Activated CD4-positive, alpha-beta memory T cell treated with anti-CD3 and anti-CD28 coated beads for 36 hours (primary cell): ENCODE results near the gene ANKRD22. TPM values are rescaled to one million over a fixed set of nuclear protein-coding genes. Genes with fewer than 3 reads are reported as not detected.

Source experiments
- CTCF ChIA-PET: fragments of 350-600 bp; sonication (Branson Sonifier 250); formaldehyde crosslinking; loops from one replicate; lab custom pipeline; 2021; ENCODE audit warnings: antibody characterized with exemption, inconsistent platforms; lab: Charles Lee
- POLR2A ChIA-PET: fragments of 350-600 bp; sonication (Branson Sonifier 250); formaldehyde crosslinking; loops from one replicate; lab custom pipeline; 2021; ENCODE audit warnings: antibody characterized with exemption; lab: Charles Lee
- DNase-seq: peaks from one replicate; pipeline ENCODE4 v3.0.0-alpha.2; 2020
- H3K27ac Mint-ChIP-seq: one replicate; pipeline ENCODE4 v1.8.0; 2021; ENCODE audit warnings: mixed read lengths
- H3K27me3 Mint-ChIP-seq: one replicate; pipeline ENCODE4 v1.8.0; 2021; ENCODE audit warnings: mixed read lengths
- H3K36me3 Mint-ChIP-seq: one replicate; pipeline ENCODE4 v1.8.0; 2021; ENCODE audit warnings: mixed read lengths
- H3K4me1 Mint-ChIP-seq: one replicate; pipeline ENCODE4 v1.8.0; 2021; ENCODE audit warnings: low read depth, mixed read lengths
- H3K4me3 Mint-ChIP-seq: one replicate; pipeline ENCODE4 v1.8.0; 2021; ENCODE audit warnings: mild to moderate bottlenecking, mixed read lengths
- H3K9me3 Mint-ChIP-seq: one replicate; pipeline ENCODE4 v1.8.0; 2021; ENCODE audit warnings: mixed read lengths
- intact Hi-C: fragments of 100-400 bp; cut with micrococcal nuclease; formaldehyde crosslinking; loops from one replicate; pipeline ENCODE4 v1.15.1; 2023
- total RNA-seq, 2 experiments: library from RNA; stranded (reverse); gene quantifications; one replicate each; pipeline ENCODE4 v1.2.3, GENCODE V29; 2021

Gene ANKRD22
- under 1 TPM; 0.12 to 0.24 TPM for total RNA-seq

- POLR2A ChIA-PET: no interaction called here
Measured at GRCh38 chr10:88851706-88852105, at the start of gene ANKRD22. Gene ANKRD22 (minus strand): TSS chr10:88851844. CDS start chr10:88851607, 237 bp downstream.

DNA sequence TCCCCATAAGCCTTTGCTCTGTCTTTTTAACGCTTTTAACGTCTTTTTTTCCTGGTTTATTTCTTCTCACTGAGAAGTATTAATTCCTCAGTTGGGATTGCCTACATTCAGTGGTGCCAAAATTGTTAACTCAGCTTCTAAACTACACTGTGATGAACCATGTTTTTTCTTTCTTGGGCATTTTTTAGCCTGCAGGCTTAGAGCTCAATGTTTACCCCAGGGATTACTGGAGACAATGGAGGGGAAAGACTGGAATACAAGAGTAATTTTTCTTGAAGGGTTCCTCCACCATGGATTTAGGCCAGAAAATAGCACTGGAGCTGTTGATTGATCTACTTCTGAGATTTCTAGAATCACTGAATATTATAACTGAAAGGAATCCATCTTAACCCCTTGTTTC lies 48.2 kb upstream of the ANKRD22 start:
- Mint-ChIP-seq H3K27me3 (no peaks in the 10 kb centered on the region), H3K36me3 (peaks cover 19% of the 10 kb centered on the region), H3K4me1 (peaks cover 67% of the 10 kb centered on the region), H3K4me3 (no peak overlapping the region), H3K27ac (no peak overlapping the region), H3K9me3 (no peaks in the 10 kb centered on the region)
- DNase-seq: no peak
- ChIA-PET POLR2A (interaction anchor here (0.7 to 2.4 kb wide), 3 partner anchors 18 to 68 kb away, joined by 3 to 13 read pairs (median 11); partner anchors contain the start of gene STAMBPL1), CTCF (interaction anchor here (0.6 to 6.1 kb wide), 6 partner anchors 19 to 317 kb away, joined by 3 to 46 read pairs (median 6); partner anchors contain the start of gene STAMBPL1)
- intact Hi-C loops: loop anchor here (5.0 kb wide), 1 partner anchor 628 kb away; no protein-coding TSS in a partner anchor

More at GRCh38 chr10:88851706-88852105, at the start of gene ANKRD22:
- peaks cover 20% of the 10 kb centered on the region for H3K4me1 Mint-ChIP-seq
- H3K9me3 Mint-ChIP-seq: no peaks in the 10 kb centered on the region
- DNase-seq: no peak
- no peaks in the 10 kb centered on the region for H3K36me3 Mint-ChIP-seq
- H3K4me3 Mint-ChIP-seq: no peak within 1 kb of the TSS
- peaks cover 6% of the 10 kb centered on the region for H3K27me3 Mint-ChIP-seq
- H3K27ac Mint-ChIP-seq: no peak within 1 kb of the TSS
- intact Hi-C loops: no loop called here
- CTCF ChIA-PET: interaction anchor here (0.9 to 1.7 kb wide), 3 partner anchors 11 to 16 kb away, joined by 3 read pairs; no protein-coding TSS in a partner anchor

DNA sequence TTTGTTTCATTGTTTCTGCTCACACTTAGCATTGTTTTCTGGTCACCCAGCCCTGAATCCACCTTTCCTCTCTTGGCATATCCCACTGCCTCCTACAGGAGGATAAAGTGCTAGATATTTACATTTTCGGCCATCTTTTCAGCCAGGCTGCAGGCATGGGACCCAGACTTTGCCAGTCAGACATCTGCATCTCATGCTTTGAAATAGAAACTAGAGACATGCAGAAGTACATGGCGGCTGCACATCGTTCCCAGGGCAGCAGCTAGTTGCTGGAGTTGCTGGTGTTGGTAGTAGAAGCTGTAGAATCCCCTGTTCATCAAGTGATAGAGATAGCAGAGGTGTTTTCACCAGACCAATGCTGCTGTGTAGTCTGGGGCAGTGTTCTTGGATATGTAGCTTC lies 47.1 kb upstream of the ANKRD22 start:
- ChIA-PET CTCF (interaction anchor here (0.7 to 6.1 kb wide), 4 partner anchors 18 to 63 kb away, joined by 3 to 46 read pairs (median 13); partner anchors contain the start of gene STAMBPL1), POLR2A (interaction anchor here (0.7 kb wide), 1 partner anchor 92 kb away, joined by 3 read pairs; the partner anchor contains the start of gene FAS)
- Mint-ChIP-seq H3K27ac (no peak overlapping the region), H3K4me1 (peaks cover 69% of the 10 kb centered on the region), H3K27me3 (no peaks in the 10 kb centered on the region), H3K36me3 (peaks cover 20% of the 10 kb centered on the region), H3K4me3 (no peak overlapping the region), H3K9me3 (no peaks in the 10 kb centered on the region)
- no peak for DNase-seq
- intact Hi-C loops: no loop called here

GRCh38 chr10:88896994-88897853 lies 45.6 kb upstream of the ANKRD22 start:
- DNase-seq: peak; percentile 52
- ChIA-PET CTCF (interaction anchor here (0.9 to 6.1 kb wide), 4 partner anchors 15 to 61 kb away, joined by 3 to 46 read pairs (median 6); no protein-coding TSS in a partner anchor), POLR2A (interaction anchor here (1.3 kb wide), 1 partner anchor 18 kb away, joined by 5 read pairs; the partner anchor contains the start of gene STAMBPL1)
- H3K36me3 Mint-ChIP-seq: peaks cover 9% of the 10 kb centered on the region
- peak overlapping the region; percentile 17 for H3K4me3 Mint-ChIP-seq
- no peaks in the 10 kb centered on the region for H3K9me3 Mint-ChIP-seq
- peaks cover 68% of the 10 kb centered on the region for H3K4me1 Mint-ChIP-seq
- intact Hi-C loops: loop anchor here (1.0 kb wide), 2 partner anchors 11 to 48 kb away; no protein-coding TSS in a partner anchor
- no peaks in the 10 kb centered on the region for H3K27me3 Mint-ChIP-seq
- H3K27ac Mint-ChIP-seq: peak overlapping the region; percentile 84

DNA sequence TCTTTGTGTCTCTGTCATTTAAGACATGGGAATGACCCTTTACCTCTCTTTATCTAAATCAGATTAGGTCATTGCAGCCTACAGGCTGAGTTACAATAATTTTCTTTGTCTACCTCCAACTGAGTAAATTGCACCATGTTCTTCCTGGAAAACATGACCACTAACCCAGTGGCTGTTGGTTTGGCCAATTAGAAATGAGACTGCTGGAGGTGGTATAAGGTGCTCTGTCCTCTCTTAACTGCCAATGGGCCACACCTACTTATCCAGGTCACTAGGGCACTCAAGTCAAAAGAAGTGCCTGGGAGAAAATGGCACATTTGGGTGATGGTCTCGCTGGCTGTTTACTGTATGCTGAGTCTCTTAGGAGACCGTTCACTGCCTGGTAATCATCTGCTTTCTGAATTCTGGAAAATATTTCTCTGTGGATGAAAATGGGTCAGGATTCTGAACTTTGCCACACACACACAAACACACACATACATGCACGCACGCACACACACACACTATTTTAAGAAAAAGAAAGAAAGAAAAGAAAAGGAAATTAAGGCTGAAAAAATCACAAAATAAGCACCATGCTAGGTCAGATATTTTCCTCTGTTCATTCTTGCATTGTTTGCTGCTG lies 44.8 kb upstream of the ANKRD22 start:
- DNase-seq: no peak
- H3K4me1 Mint-ChIP-seq: peaks cover 65% of the 10 kb centered on the region
- ChIA-PET CTCF (interaction anchor here (1.0 to 6.1 kb wide), 3 partner anchors 15 to 61 kb away, joined by 3 to 46 read pairs (median 8); no protein-coding TSS in a partner anchor), POLR2A (interaction anchor here (0.9 to 1.3 kb wide), 2 partner anchors 17 kb away, joined by 3 to 5 read pairs; partner anchors contain the start of gene STAMBPL1)
- no peaks in the 10 kb centered on the region for H3K27me3 Mint-ChIP-seq
- peaks cover 5% of the 10 kb centered on the region for H3K36me3 Mint-ChIP-seq
- intact Hi-C loops: no loop called here
- peak overlapping the region; percentile 84 for H3K27ac Mint-ChIP-seq
- H3K9me3 Mint-ChIP-seq: no peaks in the 10 kb centered on the region
- H3K4me3 Mint-ChIP-seq: no peak overlapping the region

DNA sequence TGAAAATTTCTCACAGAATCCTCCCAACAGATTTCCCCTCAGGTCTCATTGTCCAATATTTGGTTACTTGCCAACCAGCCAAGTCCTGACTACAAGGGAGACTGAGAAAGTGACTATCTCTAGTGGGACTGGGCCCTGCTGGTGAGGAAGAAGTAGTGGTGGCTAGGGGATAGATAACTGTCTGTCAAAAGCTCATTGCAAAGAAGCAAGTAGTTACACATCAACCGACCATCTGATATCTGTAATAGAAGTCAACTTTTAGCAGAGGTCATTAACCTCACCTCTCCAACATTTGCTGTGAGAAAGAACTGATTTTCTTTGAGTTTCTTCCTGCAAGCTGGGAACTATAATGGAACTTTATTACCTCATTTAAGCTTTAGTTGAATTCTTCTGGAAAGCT lies 43.6 kb upstream of the ANKRD22 start:
- peaks cover 5% of the 10 kb centered on the region for H3K36me3 Mint-ChIP-seq
- ChIA-PET POLR2A (interaction anchor here (0.6 to 0.8 kb wide), 2 partner anchors 14 to 37 kb away, joined by 3 read pairs; no protein-coding TSS in a partner anchor), CTCF (interaction anchor here (1.3 to 2.3 kb wide), 5 partner anchors 15 to 85 kb away, joined by 3 to 10 read pairs (median 4); partner anchors contain the start of gene STAMBPL1)
- no peaks in the 10 kb centered on the region for H3K9me3 Mint-ChIP-seq
- H3K4me3 Mint-ChIP-seq: no peak overlapping the region
- no peaks in the 10 kb centered on the region for H3K27me3 Mint-ChIP-seq
- H3K4me1 Mint-ChIP-seq: peaks cover 58% of the 10 kb centered on the region
- no peak overlapping the region for H3K27ac Mint-ChIP-seq
- intact Hi-C loops: no loop called here
- no peak for DNase-seq

GRCh38 chr10:88893611-88894010 lies 42.0 kb upstream of the ANKRD22 start:
- H3K27ac Mint-ChIP-seq: no peak overlapping the region
- ChIA-PET POLR2A (no interaction called here), CTCF (interaction anchor here (0.6 to 2.3 kb wide), 3 partner anchors 9 to 186 kb away, joined by 3 to 10 read pairs (median 3); no protein-coding TSS in a partner anchor)
- H3K9me3 Mint-ChIP-seq: no peaks in the 10 kb centered on the region
- peaks cover 5% of the 10 kb centered on the region for H3K36me3 Mint-ChIP-seq
- intact Hi-C loops: no loop called here
- peaks cover 60% of the 10 kb centered on the region for H3K4me1 Mint-ChIP-seq
- no peak overlapping the region for H3K4me3 Mint-ChIP-seq
- DNase-seq: no peak
- H3K27me3 Mint-ChIP-seq: no peaks in the 10 kb centered on the region

DNA sequence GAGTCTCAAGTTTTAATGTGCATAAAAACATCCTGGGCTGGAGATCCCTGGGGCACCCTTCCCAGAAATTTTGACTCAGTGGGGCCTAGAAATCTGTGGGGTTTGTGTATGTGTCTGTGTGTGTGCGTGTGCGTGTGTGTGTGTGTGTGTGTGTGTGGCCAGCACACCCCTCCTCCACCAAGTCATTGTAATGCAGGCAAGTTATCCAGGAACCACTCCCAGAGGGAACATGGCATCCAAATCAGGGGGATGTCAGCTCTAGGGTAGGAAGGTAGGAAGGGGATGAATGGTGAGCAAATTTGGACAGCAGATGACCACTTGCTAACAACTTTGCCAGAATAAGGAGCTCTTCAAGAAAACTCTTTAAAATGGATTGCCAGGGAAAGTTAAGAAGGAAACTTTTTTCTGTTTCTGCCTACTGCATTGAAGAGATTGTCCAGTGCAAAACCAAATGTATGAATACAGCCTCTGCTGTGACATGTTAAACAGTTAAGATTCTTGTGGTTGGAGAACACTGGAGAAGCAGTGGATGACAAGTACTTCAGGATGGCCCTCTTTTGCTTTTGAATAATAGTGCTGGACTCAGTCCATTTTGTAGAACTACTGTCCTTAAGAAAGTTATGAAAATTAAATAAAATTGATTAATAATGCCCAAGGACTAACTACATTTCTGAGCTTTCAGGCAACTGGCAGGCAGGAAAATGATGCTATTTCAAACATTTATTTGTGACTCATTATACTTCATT lies 40.8 kb upstream of the ANKRD22 start:
- no peak for DNase-seq
- Mint-ChIP-seq H3K4me1 (peaks cover 62% of the 10 kb centered on the region), H3K9me3 (no peaks in the 10 kb centered on the region), H3K27ac (no peak overlapping the region), H3K4me3 (no peak overlapping the region), H3K36me3 (peaks cover 5% of the 10 kb centered on the region), H3K27me3 (no peaks in the 10 kb centered on the region)
- ChIA-PET CTCF (interaction anchor here (0.7 to 1.6 kb wide), 3 partner anchors 10 to 95 kb away, joined by 3 read pairs; no protein-coding TSS in a partner anchor), POLR2A (no interaction called here)
- intact Hi-C loops: no loop called here

- Mint-ChIP-seq H3K4me3 (no peak overlapping the region), H3K9me3 (no peaks in the 10 kb centered on the region), H3K4me1 (peaks cover 61% of the 10 kb centered on the region), H3K27me3 (no peaks in the 10 kb centered on the region), H3K36me3 (peaks cover 5% of the 10 kb centered on the region), H3K27ac (no peak overlapping the region)
- no peak for DNase-seq
- ChIA-PET POLR2A (interaction anchor here (0.7 kb wide), 1 partner anchor 9 kb away, joined by 3 read pairs; no protein-coding TSS in a partner anchor), CTCF (no interaction called here)
- intact Hi-C loops: no loop called here
Measured at GRCh38 chr10:88890681-88891381, 39.2 kb upstream of the ANKRD22 start.

- DNase-seq: no peak
- Mint-ChIP-seq H3K27me3 (no peaks in the 10 kb centered on the region), H3K9me3 (no peaks in the 10 kb centered on the region), H3K4me3 (no peak overlapping the region), H3K36me3 (peaks cover 5% of the 10 kb centered on the region), H3K4me1 (peaks cover 62% of the 10 kb centered on the region), H3K27ac (no peak overlapping the region)
- POLR2A ChIA-PET: interaction anchor here (0.7 kb wide), 1 partner anchor 8 kb away, joined by 3 read pairs; no protein-coding TSS in a partner anchor
- CTCF ChIA-PET: no interaction called here
- intact Hi-C loops: no loop called here
Measured at GRCh38 chr10:88889559-88890337, 38.1 kb upstream of the ANKRD22 start.
